ENCODE results near the gene LRRC42.

GRCh38 chr1:53909946-53910345 lies 36.2 kb upstream of the LRRC42 start:
- TF ChIP-seq CTCF (IDR thresholded peaks at IDR 0.05) (no peak), POLR2A (IDR thresholded peaks at IDR 0.05) (no peak)

Data from esophagus squamous epithelium (tissue), 4 donors.